ENCODE results near the gene PRSS22. TPM values are rescaled to one million over a fixed set of nuclear protein-coding genes. Genes with fewer than 3 reads are reported as not detected.
A peak's percentile ranks its signal among the peaks of the same experiment; 100 is the strongest.

PRSS22 gene
- total RNA-seq, 2 donors from 2014 or later, result not detected

DNA sequence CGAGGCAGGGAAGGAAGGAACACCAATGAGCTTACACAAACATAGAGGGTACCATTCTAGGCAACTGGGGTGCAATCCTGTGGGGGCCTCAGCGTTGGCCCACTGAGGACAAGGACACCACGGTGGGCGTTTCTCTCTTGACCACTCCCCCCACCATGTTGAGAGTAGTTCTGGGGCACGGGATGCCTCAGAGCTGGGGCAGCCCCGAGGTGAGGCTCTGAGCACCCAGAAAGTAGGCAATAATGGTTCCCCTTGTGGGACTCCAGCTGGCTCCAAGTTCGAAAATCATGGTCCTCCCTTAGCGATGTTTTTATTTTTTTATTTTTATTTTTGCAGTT, 35.8 kb downstream of the PRSS22 start:
- peak; percentile 32 for DNase-seq (ENCODE audit: low spot score)
- intact Hi-C loops (cut with DNase I), result loop anchor here in 1 of 2 donors (10.0 kb wide), 1 partner anchor 87 kb away; no protein-coding TSS in a partner anchor

GRCh38 chr16:2821487-2822157, 36.3 kb downstream of the PRSS22 start:
- intact Hi-C loops (cut with DNase I), result loop anchor here in 1 of 2 donors (10.0 kb wide), 1 partner anchor 87 kb away; no protein-coding TSS in a partner anchor
- peak; percentile 69 for DNase-seq (ENCODE audit: low spot score)

DNA sequence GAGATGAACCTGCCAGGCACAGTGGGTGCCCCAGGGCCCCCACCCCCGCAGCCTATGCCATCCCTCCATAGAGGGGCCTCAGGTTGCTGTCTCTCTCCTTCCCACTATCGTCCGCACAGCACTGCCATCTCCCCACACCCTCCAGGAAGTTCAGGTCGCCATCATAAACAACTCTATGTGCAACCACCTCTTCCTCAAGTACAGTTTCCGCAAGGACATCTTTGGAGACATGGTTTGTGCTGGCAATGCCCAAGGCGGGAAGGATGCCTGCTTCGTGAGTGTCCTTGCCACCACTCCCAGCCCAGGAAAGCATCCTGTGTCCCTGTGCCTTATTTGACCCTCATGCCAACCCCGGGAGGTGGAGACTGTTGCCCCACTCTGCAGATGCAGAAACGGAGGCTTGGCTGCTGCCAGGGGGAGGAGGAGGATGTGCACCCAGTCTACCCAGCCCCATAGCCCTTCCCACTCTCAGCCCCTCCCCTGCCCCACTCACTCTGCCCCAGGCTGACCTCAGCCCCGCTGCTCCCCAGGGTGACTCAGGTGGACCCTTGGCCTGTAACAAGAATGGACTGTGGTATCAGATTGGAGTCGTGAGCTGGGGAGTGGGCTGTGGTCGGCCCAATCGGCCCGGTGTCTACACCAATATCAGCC, 37.0 kb downstream of the PRSS22 start:
- DNase-seq (ENCODE audit: low spot score), result peak; percentile 58
- intact Hi-C loops (cut with DNase I), result loop anchor here in 1 of 2 donors (10.0 kb wide), 1 partner anchor 86 kb away; no protein-coding TSS in a partner anchor

DNA sequence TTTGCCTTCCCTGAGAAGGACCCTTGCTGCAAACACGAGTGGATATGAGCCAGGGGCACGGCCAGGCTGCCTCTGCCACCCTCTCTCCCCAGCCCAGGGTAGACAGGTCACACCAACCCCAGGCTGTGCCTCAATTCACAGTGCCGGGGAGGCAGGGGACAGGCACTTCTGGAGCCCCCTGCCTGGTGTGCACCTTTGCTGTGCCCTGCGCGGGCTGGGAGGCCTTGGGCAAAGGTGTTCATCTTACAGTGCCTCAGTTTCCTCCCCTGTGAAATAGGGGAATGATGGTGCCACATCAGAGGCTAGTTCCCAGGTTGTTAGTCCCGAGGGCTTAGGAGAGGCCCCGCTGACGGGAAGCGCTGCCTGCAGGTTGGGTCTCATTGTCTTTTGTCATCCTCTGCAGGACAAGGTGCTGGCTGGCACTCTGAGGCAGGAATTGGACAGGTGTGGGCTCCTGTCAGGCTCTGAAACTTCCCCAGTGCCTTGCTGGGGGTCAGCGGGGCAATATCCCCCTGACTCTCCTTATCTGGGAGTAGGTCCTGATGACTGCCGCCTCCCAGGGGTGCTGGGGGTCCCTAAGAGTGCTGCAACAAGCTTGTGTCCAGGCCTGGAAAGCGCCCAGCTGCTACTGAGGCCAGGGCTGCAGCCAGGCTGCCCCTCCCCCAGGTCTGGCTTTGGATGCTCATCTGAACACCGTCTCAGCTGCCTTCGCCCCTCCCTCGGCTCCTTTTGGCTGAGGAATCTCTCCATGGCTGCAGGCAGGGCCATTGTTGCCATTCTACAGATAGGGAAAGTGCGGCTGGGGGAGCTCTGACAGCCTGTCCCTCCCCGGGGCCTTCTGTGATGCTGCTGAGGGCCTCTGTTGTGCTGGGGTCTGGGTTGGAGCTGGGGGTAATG, 37.8 kb downstream of the PRSS22 start:
- peak; percentile 72 for DNase-seq (ENCODE audit: low spot score)
- intact Hi-C loops (cut with DNase I), result loop anchor here in 1 of 2 donors (10.0 kb wide), 1 partner anchor 85 kb away; no protein-coding TSS in a partner anchor

DNA sequence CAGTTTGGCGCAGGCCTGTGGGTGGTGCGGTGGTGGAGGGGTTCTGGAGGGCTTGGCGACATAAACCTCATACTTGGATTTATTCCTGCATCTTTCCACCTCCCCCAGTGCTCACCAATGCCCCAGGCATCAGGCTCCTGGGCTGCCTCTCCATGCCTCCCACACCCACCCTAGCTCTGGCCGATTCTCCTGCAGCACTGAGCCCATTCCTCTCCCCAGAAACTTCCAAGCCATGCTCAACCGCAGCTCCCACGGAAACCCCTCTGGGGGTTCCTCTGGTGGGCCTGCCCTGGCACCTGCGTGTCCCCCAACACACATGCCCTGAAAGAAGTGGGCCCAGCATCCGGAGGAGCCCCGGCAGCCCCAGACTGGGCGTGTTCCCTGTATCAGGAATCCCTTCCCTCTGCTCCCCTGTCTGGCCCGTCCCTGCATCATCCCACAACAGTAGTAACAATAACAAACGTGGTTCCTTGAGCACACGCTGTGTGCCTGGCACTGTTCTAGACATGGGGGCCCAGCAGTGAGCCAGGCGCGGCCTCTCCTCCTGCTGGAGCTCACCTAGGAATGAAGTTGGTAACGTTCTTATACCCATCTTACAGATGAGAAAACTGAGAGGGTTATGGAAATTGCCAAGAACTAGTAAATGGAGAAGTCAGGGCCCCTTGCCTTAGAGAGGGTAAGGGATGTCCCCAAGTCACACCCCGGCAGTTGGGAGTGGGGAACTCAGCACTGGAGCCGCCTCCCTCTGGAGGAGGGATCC, 38.6 kb downstream of the PRSS22 start:
- intact Hi-C loops (cut with DNase I), result no loop called here
- peak; percentile 51 for DNase-seq (ENCODE audit: low spot score)

DNA sequence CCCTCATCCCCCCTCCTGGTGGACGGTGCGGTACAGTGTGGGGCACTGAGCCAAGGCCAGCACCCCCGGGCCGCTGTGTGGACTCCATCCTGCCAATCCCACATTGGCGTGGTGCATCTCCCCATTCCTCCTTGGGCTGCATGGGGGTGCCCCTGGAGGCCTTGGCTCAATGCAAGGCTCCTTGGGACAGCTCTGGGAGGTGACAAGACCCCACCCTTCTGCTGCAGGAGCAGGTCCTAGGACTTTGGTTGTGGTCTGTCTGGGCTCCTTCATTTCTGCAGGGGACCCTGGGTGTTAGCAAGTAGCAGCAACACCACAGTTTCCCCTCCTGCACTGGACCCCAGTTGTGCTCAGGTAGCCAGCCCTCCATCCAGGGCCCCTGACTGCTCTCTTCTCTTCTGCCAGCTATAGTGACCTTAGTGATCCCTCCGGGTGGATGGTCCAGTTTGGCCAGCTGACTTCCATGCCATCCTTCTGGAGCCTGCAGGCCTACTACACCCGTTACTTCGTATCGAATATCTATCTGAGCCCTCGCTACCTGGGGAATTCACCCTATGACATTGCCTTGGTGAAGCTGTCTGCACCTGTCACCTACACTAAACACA, 39.6 kb downstream of the PRSS22 start:
- peak; percentile 43 for DNase-seq (ENCODE audit: low spot score)
- intact Hi-C loops (cut with DNase I), result no loop called here

GRCh38 chr16:2817340-2818271, 40.4 kb downstream of the PRSS22 start:
- peak; percentile 78 for DNase-seq (ENCODE audit: low spot score)
- intact Hi-C loops (cut with DNase I), result no loop called here

- intact Hi-C loops (cut with DNase I), result no loop called here
- peak; percentile 68 for DNase-seq (ENCODE audit: low spot score)
These were observed 41.1 kb downstream of the PRSS22 start, which contains the start of gene PRSS21 for GRCh38 chr16:2816751-2817339. Gene PRSS21 (plus strand): TSS chr16:2817237. CDS start chr16:2817269, 32 bp downstream.

- DNase-seq (ENCODE audit: low spot score), result peak; percentile 66
- intact Hi-C loops (cut with DNase I), result no loop called here
These were observed 42.6 kb downstream of the PRSS22 start for GRCh38 chr16:2815299-2815771.

DNA sequence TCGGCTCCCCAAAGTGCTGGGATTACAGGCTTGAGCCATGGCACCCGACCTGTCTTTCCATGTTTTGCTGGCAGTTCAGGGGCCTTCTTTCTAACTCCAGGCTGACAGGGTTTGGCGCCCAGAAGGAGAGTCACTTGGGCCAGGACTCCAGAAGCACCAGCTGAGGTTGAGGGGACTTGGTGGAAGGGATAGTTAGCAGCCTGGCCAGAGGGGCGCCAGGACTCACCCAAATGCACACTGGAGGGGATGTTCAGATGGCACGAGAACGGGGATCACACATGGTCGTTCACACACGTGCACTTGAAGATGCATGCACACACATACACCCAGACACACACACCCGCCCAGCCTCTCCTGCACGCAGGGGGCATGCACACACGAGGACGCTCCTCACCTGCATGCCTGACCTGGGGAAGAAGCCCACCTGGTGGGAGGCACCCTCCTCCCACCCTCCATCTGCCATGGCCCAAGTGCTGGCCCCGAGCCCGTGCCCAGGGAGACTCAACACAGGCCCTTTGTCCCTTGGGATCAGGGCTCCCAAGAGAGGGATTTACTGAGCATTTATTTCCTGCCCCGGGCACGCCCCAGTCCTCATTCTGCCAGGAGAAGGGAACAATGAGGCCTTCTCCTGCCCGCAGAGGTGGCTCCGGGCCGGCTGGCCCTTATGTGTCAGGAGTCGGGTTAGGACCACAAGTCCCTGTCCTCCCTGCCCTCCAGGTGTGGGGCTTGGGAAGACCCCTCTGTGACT, 43.2 kb downstream of the PRSS22 start:
- DNase-seq (ENCODE audit: low spot score), result peak; percentile 73
- intact Hi-C loops (cut with DNase I), result loop anchor here in 1 of 2 donors (5.0 kb wide), 1 partner anchor 328 kb away; no protein-coding TSS in a partner anchor

DNA sequence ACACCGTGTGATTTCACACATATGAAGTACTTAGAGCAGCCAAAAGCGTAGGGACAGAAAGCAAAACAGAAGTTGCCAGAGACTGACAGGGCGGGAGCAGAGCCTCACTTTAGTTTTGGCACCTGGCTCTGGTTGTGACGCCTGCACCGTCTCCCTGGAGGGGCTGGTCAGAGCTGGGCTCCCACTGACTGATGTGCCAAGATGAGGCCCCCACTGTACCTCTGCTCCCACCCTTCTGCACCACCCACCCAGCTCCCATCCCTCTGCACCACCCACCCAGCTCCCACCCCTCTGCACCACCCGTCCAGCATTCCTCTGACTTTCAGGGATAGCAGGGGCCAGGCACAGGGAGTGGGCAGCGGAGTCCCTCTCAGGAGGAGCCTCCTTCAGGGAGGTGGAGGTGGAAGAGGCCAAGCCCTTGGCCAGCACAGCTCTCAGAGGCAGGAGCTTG, 44.2 kb downstream of the PRSS22 start:
- intact Hi-C loops (cut with DNase I), result loop anchor here in 1 of 2 donors (5.0 kb wide), 1 partner anchor 329 kb away; no protein-coding TSS in a partner anchor
- DNase-seq (ENCODE audit: low spot score), result peak; percentile 38

DNA sequence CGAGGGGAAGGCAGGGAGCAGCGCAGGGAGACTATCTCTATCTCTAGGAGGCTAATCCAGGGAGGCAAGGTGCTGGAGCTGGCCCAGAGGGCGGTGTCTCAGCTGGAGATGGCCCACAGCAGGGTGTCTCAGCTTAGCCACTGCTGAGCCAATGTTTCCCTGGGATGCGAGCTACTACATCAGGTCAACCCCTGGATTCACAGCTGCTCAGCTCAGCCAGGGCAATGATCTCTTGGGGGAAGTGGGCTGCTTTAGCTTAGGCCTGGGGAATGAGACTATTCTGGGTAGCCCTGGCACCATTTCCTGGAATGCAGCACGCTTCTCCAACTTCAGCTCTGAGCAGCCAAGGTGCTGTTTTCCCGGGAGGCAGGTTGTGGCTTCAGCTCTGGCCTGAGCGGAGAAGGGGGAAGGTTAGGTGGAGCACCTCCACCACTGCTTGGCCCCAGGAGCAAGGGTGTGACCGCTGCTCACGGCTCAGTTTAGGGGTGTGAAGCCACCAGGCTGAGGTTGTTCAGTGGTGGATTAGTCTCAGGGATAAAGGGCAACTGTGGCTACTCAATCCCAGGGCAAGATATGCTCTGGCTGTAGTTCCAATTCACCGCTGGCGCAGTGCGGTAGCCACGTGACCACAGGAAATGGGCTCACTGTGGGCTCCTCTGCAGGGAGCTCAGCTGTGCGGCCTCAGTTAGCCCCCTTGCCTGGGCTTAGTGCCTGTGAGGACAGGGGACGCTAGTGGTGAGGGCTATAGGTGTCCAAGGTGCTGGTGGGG, 46.1 kb downstream of the PRSS22 start:
- DNase-seq (ENCODE audit: low spot score), result peak; percentile 61
- intact Hi-C loops (cut with DNase I), result loop anchor here in 1 of 2 donors (5.0 kb wide), 1 partner anchor 330 kb away; no protein-coding TSS in a partner anchor

GRCh38 chr16:2810651-2811050, 47.3 kb downstream of the PRSS22 start:
- intact Hi-C loops (cut with DNase I), result loop anchor here in 1 of 2 donors (5.0 kb wide), 1 partner anchor 332 kb away; no protein-coding TSS in a partner anchor
- peak; percentile 58 for DNase-seq (ENCODE audit: low spot score)

- DNase-seq (ENCODE audit: low spot score), result no peak
- intact Hi-C loops (cut with DNase I), result no loop called here
These were observed 48.7 kb downstream of the PRSS22 start for GRCh38 chr16:2809149-2809760.

DNA sequence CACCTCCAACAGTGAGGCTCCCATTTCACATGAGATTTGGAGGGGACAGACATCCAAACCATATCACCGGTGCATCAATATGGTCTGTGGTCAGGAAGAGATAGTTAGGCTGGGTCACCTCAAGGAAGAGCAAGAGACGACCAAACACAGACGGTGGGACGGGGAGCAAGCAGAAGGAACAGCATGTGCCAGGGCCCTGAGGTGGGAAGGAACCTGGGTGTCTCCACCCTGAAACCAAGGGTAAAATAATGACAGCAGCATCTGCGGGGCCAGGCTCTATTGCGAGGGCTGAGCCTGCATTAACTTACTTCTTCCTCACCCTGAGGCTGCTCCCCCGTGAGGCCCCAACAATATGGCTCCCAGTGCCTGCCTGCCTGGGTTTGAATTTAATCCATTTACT, 49.8 kb downstream of the PRSS22 start:
- peak; percentile 50 for DNase-seq (ENCODE audit: low spot score)
- intact Hi-C loops (cut with DNase I), result no loop called here
